Stimulated activated CD4-positive, alpha-beta T cell treated with anti-CD3 and anti-CD28 coated beads, Interleukin-2, amount 100 ng/mL, for 48 hours (primary cell): ENCODE data around the gene PHF14.

Experiments
- DNase-seq, 2 donors: peaks; one replicate each; pipeline ENCODE4 v3.0.0-alpha.2; 2020

Gene PHF14

DNA sequence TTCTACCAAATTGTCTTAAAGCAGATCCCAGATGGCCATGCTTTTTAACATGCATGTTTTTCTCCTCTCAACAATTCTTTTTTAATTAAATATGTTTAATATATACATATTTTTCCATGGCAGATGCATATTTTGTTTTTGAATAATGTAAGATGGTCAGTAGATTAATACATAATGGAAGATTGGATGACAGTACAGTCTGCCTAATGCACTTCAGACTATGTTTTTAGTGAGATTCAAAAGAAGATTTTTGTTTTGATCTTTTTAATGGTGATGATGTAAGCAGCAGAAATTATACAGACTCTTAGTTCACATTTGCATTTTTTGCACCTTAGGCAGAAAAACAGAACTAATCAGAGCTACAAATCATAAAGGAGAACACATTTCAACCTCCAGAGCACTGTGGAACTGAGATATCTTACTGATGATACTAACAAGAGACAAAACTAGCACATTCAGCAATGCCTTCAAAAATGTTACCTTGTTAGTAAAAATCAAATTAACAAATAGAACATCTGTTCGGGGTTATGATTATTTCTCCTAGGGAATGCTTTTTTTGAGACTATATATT lies 203.4 kb downstream of the PHF14 start:
- no peak for DNase-seq

DNA sequence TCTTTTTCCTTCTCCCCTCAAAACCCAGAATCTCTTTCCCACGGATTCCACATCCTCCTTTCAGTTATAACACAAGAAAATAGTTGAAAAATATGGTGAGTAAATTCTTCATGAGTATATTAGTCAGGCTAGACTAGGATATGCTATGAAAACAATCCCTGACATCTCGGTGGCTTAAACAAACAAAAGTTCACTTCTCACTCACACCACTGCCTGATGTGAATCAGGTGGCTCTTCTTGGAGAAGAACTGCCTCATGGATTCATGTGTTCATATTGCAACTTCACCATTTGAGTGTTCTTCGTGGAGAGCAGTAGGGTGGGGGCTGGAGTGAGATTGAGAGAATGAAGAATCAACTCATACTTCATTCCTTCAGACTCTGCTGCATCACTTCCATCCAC lies 204.1 kb downstream of the PHF14 start:
- DNase-seq, result no peak

DNA sequence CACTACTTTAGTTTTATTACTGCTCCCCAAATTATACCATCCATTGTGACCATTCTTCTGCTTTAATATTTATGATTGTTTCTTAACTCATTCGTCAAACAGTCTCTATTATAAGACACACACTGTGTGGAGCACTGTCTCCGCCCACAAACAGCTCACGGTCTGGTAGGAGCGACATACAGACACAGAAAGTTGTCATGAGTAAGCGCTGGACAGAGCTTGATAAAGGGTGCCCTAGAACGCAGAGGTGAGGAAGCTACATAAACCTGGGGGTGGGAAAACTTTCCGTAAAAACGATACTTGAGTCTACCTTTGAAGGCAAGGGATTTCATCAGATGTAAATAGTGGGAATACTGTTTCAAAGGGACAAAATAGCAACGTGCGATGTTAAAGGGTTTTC lies 207.9 kb downstream of the PHF14 start:
- DNase-seq, result no peak

DNA sequence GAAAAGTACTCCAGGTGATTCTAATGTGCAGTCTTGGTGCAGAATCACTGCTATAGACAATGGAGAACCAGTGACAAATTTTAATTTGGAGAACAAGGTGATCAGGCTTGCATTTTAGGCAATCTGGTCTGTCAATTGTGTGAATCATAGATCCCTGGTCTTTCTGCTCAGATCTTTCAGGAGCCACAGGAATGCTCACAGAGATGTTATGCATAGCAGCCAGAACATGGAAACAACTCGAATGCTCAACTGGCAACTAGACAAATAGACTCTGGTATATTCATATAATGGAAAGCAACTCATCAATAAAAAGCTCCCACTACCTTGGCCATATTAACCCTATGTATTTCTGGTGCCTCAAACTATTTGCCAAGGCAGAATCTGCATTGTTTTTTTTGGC lies 209.1 kb downstream of the PHF14 start:
- no peak for DNase-seq

DNA sequence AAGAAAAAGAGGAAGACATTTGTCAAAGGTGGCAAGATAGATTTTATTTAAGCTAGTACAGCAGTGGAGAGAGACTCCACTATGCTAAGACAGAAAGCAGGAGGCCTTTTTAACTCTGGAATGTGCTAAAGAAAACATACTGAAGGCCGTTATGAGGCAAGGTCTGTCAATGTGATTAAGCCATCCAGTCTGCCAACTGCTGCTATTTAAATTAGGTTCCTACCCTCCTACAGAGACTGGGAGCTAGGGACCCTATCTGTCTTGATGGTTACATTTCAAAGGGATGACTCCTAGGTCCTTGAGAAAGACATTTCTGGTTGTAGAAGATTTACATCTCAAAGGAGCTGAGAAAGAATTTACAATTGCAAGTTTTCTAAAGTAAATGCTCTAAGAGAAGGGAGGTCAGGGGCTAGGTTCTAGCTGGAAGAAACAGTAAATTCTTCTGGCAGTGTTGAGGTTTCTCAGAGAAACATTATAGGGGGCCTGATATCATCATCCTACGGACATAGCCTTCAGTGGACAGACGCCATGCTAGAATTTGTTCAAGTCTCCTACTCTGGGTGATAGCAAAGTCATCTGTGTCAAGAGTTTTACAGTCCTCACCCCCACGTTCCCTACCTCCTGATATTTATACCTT lies 211.6 kb downstream of the PHF14 start:
- no peak for DNase-seq

DNA sequence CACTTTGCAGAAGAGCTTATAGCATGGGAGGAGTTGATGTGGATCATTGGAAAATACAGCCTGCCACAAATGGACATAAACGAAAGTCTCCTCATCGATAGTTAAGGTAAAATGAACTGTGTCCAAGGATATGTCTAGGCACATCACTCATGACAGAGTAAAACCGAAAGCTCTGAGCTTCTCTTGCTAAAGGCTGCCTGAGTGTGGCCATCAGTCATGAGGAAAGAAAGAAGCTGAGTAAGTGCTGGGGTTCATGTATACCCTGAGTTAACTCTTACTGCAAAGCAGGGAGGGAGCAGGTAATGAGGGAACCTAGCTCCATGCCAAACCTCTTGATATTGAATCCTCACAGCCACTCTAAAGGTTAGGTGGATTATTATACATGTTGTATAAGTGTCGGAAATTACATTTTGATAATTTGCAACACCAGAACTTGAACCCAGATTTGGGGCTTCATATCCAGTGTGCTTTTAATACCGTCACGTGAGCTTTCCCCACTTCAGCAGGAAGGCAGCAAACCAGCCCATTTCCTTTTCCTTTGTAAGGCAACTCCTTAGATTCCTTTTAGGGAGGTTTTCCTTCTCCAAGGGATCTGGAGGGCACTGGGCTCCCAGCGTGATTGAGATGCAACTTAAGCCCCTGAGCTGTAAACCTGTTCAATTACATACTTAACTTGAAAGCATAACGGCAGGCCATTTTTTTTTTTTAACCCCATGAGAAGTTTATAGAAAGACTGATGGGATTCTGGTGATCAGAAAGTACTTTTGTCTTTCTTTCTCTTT lies 215.0 kb downstream of the PHF14 start:
- no peak for DNase-seq

DNA sequence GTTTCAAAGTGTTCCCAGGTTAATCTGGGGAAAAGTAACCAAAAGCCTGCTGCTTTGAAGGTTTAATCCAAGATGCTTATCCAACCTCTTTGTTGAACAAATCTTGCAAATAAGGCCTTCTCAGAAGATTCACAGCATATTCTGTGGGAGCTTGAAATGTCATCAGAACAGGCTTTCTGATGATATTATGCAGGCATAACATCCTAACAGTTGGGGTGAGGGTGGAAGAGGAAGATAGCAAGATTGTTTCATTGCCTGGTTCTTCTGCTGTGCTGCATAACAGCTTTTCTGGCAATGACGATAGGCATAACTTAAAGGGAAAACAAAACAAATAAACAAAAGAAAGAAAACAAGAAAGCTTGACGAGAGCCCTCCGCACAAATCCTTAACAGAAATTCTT lies 217.4 kb downstream of the PHF14 start:
- DNase-seq, result no peak

DNA sequence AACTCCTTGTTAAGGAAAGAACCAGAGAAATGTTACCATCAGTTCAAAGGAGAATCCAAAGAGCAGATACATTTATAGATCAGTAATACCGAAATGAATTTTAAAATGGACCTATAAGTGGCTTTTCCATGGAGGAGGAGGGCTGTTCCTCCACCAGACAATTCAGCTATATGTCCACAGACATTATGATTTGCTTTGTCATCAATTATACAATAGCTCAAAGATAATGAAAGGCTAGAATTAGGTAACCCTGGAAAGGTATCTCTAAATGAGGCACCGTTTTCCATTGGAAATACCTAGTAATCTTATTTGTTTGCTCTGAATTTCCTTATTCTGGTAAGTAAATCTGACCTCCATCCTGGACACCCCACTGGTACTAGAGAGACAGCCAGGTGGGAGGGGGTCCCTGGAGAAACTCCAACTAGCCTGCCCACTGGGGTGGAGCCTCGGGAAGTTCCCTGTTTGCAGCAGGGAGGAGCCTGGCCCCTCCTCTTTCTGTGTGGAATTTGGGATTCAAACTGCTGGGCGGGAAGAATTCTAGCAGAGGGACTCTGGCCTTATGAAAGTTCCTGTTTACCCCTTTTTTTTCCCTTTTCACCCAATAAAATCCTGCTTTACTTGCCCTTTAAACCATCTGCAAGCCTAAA lies 218.0 kb downstream of the PHF14 start:
- DNase-seq, result no peak

DNA sequence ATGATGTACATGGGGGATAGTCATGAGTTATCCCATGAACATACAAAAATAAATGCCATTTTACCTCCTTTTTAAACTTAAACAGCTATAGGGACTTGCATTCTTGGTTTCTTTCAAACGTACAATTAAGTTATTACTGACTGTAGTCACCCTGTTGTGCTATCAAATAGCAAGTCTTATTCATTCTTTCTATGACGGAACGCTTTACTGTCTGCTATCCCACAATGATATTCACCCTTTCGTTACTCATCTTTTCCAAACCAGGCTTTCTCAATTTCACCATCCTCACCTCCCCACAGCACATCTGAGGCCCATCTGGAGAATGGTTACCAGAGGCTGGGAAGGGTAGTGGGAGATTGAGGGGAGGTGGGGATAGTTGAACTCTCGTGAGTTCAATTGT lies 218.8 kb downstream of the PHF14 start:
- no peak for DNase-seq

DNA sequence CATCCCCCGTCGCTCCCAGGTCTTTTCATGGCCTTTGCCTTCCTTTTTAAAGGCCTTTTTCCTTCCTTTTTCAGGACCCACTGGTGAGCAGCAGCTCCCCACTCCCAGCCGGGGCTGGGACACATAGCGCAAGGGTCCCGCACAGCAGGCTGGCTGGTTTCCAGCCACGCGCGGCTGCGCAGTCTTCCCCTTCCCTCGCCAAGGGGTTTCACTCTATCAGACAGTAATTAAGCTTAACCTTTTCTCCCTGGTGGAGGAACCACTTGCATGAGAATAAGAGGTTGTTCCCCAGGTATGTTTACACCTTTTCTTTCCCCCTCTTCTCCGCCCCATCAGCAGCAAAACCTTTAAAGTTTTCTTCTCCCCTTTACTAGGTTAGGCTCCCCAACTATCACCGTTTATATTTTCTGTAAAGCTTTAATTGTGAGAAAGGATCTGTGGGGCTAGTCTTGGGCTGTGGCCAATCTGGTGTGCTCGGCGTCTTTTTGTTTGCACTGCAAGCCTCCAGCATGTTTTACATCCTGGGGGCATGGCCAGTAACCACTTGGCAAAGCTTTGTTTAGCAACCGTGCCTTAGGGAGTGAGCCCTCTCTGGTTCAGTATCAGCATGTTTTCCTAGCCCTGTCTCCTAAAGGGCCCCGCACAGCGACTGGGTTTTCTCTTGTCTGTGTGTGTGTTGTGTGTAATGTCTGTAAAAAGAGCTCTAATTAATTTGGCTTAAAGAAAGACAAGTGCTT lies 219.6 kb downstream of the PHF14 start:
- no peak for DNase-seq

DNA sequence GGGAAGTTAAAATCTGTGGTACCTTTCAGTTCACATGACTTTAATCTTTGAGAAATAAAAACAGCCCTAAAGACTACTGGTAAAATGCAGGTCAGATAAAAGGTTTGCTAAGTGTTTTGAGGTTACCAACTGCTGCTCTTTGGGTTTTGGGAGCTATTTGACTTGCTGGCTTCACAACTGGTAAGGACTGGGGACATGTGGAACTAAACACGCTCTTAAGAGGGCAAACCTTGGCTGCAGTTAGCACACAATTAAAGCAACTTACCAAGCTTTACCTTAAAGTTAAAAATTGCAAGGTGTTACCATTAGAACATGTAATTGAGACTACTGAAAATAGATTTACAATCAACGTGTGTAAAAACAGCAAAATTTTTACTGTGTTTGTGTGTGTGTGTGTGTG lies 220.2 kb downstream of the PHF14 start:
- DNase-seq, result no peak

DNA sequence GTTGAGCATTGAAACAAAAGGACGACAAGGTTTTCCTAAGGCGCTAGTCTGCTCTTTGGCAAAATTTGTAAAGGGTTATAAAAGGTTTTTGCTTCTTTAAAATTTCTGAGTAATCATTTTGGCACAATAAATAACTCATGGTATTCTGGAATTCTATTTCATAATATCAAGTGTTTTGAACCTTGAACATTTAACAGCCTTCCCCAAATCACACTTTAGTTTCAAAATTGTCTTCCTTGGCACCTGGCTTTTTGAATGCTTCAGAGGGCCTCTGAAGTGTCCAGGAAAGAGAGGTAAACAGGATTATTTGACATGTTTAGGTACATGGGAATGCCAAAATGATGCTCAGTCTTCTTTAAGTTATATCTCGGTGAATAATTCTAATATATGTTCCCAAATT lies 220.8 kb downstream of the PHF14 start:
- no peak for DNase-seq

DNA sequence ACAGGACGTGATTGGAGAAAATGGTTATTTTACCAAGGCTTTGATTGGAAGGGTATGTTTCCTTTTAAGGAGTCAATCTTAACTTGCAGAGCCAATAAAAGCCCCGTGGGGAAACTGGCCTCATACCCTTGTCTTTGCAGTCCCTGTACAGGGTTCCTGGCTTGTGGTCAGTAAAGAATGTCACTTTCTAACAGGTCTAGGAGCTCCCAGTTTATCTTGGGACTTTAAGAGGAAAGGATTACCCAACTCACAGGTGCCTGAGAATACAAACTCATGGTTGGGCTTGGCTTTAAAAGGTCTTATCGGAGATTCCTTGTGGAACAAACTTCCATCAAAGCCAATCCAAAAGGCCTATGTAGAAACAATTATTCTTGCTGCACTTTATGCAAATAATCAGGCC lies 221.8 kb downstream of the PHF14 start:
- no peak for DNase-seq

DNA sequence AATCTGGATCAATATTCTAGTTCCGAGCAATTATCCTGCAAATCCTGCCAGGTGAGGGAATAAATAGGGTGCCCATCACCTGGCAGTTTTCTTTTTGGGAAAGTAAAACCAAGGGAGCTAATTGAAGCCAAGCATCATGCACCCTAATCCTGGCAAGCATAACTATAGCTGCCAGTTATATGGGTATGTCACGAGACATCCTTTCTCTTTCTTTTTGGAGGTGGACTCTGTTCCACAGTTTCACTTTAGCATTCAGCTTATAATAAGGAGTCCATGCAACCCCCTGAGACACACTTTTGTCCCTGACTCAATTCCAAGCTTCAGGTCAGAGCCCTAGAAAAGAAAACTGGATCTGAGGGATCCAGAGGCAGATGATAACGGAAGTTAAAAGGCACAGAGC lies 222.5 kb downstream of the PHF14 start:
- no peak for DNase-seq

DNA sequence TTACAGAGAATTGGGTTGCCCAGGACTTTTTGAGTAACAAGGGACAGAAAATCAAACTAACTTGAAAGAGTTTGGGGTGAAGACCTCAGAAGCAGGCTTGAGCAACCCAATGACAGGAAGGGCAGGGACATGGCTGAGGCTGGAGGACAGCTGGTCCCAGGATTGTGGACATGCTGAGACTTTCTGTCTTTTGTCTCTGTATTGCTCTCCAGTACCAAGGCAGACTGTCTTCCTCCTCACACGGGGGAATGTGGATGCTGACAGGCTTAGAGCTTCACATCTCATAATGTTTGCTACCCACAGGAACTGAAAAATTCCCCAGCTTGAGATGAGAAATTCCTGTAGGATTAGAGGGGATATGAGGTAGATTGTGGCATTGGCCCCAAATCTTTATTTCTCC lies 229.6 kb downstream of the PHF14 start:
- no peak for DNase-seq

DNA sequence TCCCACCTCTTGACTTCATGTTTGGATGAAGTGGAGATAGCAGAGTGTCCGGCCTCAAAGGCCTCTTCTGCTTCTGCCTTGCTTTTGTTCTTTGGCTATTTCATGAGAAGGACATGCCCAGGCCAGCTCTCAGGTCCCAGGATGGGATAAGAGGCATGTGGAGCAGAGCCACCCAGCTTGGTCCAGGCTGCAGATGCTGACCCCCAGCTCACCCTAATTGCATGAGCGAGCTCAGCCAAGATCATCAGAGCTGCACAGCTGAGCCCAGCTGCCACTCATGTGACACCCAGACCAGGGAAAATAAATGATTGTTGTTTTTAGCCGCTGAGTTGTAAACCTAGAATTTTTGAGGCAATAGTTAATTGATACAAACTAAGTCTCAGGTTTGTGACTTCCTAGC lies 230.0 kb downstream of the PHF14 start:
- no peak for DNase-seq

DNA sequence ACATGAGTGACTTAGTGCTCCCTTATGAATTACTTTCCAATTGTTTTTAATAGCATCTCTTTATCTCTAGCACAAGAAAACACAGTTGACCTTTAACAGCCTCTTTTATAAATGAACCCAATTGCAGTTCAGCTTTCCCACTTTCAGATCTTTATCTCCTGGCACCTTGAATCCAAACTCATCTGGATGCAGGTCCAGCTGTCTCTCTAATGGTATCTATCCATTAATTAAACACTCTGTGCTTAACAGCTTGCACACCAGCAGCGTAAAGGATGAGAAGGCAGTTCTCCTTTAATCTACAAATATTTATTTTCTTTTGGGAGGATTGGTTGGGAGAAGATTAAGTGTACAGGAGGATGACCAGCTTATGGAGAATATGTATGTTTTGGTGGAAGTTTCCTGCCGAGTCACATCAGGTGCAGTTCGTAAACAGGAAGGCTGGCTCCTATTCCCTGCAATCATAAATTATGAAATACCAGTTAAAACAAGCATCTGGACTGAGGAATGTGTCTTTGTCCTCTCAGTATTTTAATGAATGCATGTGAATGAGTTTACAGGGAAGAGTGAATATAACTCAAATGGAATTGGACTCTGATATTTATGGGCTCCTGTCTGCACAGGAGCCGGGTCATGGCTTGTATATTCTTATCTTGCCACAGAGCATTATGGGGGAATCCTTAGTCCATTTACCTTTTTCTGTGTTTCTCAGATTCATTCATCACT lies 232.7 kb downstream of the PHF14 start:
- no peak for DNase-seq

DNA sequence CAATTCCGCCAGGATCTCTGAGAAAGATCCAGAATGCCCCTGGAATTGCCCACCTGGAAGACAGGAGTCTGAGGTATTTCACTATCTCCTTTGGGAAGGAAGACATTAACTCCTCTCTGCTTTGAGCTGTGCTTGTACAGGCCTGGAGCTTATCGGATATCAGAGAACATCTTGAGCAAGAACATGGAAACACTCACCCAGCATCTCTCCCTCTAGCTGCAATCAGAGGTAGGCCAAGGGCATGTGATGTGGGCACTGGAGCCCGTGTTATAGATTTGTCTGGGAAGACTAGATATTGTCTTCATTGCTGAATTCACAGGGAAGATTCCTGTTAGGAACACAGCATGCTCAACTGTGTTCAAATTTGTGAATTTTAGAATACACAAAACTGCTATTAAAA lies 233.9 kb downstream of the PHF14 start:
- DNase-seq, result no peak

DNA sequence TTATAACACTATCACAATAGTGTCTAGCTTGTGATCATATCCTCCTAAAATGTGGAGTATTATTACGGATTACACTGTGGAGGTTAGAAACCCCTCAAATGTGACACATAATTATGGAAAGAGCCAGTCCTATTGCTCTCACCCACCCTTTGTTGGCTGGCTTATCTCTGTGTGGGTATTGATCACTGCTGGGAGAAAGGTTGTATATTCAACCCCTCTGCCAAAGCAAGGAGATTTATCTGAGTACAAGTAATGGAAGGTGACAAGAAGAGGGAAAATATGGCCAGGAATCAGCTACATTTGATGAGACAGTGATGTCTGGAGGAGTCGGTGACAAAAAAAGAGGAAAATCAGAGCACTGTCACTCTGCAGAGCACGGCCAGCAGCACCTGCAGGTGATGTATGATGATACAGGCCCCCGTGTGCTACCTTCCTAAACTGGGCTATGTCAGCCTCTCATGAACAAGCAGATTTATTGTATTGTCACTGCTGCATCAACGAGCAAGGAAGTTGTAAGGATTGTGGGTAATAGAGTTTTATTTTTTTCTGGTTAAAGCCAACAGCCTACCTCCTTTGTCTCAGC lies 235.3 kb downstream of the PHF14 start:
- DNase-seq, result no peak

DNA sequence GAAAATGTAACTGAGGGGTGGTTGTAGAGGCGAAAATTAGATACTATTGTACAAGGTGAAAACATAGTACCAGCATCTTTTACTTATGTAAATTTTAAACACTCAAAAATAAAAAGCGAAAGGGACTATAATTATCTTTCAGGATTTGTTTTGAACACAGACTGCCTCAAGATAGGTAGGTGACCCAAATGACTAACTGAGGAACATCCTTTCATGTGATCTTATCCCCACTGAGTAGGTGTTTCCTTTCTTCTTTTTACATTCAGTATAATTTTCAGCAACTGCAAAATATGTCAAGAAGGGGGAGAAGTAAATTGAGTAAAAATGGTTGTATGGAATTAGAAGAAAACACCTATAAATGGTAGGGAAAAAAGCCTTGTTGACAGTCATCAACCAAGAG lies 236.7 kb downstream of the PHF14 start:
- no peak for DNase-seq

DNA sequence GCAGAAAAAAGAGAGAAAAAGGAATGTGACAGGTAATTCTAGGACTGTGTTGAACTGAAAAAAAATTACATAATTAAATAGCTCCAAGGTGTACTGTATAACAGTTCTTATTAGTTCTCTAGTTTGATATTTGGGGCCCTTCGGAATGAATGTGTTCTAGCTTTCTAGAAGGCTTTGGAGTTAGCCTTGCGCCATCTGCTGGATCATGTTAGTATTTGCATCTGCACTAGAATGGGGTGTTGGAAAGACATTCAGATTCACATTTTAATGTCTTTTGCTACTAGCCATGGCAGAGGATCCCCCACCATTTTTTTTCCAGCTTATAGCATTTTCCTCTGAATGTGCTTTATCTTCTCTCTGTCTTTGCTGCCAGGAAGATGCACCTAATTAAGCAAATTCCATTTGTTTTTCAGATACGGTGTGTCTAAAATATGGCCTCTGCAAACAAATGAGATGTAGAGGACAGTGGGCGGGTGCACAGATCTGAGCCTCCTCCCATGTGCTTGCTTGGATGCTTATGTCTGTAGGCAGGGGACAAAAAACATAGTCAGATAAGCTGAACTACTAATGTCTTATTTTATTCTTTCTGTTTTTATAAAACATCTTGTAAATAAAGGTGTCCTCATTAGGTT lies 238.5 kb downstream of the PHF14 start:
- DNase-seq, result peak; percentile 26 to 38

DNA sequence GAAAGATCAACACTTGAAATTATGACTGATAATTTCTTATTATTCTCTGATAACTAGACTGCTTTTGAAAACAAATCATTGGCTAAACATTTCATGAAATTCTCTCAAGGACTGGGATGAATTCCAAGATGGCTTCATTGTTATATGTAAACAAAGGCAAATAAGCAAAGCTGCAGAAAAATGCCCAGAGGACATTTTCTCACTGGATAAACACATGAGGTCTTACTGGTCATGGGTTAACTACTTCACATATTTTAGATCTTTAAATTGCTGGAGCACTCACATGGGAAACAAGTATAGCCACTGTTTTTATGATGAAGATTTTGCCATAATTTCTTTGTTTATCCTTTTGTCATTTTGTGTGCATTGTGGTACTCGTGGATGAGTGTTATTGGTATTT lies 239.1 kb downstream of the PHF14 start:
- DNase-seq, result no peak
